Muscle of leg (tissue), 11 donors: ENCODE measurements around the gene RAB31. TPM values are rescaled to one million over a fixed set of nuclear protein-coding genes. Genes with fewer than 3 reads are reported as not detected.
A peak's percentile ranks its signal among the peaks of the same experiment; 100 is the strongest.

ENCODE experiments used
- DNase-seq: peaks from one replicate; pipeline ENCODE4 v3.0.0; 2013
- H3K27ac ChIP-seq: one replicate; pipeline ENCODE4 v1.5.1; 2013; ENCODE audit warnings: mild to moderate bottlenecking, low read length, control low read depth
- H3K27me3 ChIP-seq: one replicate; pipeline ENCODE4 v1.6.1; 2013; ENCODE audit warnings: low read length; ENCODE audit not compliant: control insufficient read depth, insufficient read depth
- H3K36me3 ChIP-seq: one replicate; pipeline ENCODE4 v1.6.1; 2013; ENCODE audit warnings: low read length; ENCODE audit not compliant: control insufficient read depth, insufficient read depth
- H3K4me1 ChIP-seq: one replicate; pipeline ENCODE4 v1.6.1; 2013; ENCODE audit warnings: low read length; ENCODE audit not compliant: control insufficient read depth, insufficient read depth
- H3K4me3 ChIP-seq: one replicate; pipeline ENCODE4 v1.5.1; 2013; ENCODE audit warnings: low read length, control low read depth
- H3K9me3 ChIP-seq: replicated peaks from 2 replicates; pipeline ENCODE4 v1.6.1; 2013; ENCODE audit warnings: low read depth, low read length; ENCODE audit not compliant: control insufficient read depth
- WGBS: methylation state at CpG from one replicate; pipeline ENCODE4 v1.1.5; 2013; ENCODE audit warnings: missing lambda C conversion rate; ENCODE audit not compliant: insufficient coverage; 5-methylcytosine and 5-hydroxymethylcytosine counted together
- polyA plus RNA-seq, 8 donors: library from polyadenylated mRNA; unstranded; fragments of 120-200 nt; gene quantifications; one replicate each; pipeline versions ENCODE4 v1.2.1 to v1.2.3, GENCODE V29; 2013; ENCODE audit warnings: inconsistent platforms in 1 of 8, low replicate concordance in 1 of 8; ENCODE audit not compliant: insufficient read length in 8 of 8, insufficient read depth in 1 of 8
- total RNA-seq: library from RNA; stranded (reverse); fragments of 120-200 nt; gene quantifications from one replicate; pipeline ENCODE4 v1.2.4, GENCODE V29; 2013

The RAB31 gene
- total and polyA plus RNA-seq, 9 donors = 19.6 to 40.8 (median 27.6) TPM

DNA sequence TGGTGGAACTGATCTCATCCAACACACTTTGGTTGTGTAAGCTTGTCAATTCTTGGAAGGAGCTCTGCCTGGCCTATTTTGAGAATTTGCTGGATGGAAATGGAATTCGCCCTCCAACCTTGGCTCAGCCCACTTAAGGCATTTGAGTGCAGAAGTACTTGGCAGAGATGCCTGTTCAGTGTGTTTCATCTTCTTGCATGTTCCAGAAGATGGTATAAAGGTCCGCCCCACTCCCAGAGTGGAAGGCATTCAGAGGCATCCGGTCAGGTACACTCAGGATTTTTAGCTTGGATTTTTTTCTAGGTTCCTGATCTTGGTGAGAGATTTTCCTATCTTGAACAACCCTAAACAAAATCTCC, 116.4 kb downstream of the RAB31 start:
- Histone ChIP-seq H3K4me1 (peaks cover 31% of the 10 kb centered on the region), H3K4me3 (no peak overlapping the region), H3K27ac (peak overlapping the region; percentile 86), H3K36me3 (no peaks in the 10 kb centered on the region), H3K9me3 (no peaks in the 10 kb centered on the region), H3K27me3 (no peaks in the 10 kb centered on the region)
- DNase-seq = peak; percentile 80
- WGBS = 100% methylated on average over 1 of the region's 3 CpGs

DNA sequence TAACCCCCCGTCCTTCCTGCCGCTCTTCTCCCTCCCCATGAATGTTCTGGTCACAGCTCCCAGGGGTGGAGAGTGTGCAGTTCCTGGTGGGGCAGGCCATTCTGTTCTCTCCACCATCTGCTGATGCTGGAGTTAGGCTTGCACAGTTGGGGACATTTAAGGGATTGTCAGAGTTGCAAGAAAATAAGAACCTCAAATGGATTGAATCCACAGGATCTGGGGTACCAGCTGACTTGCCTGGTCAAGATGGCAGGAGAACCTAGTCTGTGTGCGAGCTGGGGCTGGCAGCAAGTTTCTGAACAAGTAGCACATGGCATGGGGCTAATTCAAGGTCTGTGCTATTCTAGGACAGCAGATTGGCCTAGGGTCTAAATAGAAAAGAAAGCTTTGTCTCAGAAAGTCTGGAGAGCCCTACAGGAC, 116.9 kb downstream of the RAB31 start:
- Histone ChIP-seq H3K4me1 (peaks cover 31% of the 10 kb centered on the region), H3K27me3 (no peaks in the 10 kb centered on the region), H3K27ac (peak overlapping the region; percentile 86), H3K4me3 (no peak overlapping the region), H3K9me3 (no peaks in the 10 kb centered on the region), H3K36me3 (no peaks in the 10 kb centered on the region)
- WGBS = 85% methylated on average over 1 of the region's 3 CpGs
- DNase-seq = no peak

DNA sequence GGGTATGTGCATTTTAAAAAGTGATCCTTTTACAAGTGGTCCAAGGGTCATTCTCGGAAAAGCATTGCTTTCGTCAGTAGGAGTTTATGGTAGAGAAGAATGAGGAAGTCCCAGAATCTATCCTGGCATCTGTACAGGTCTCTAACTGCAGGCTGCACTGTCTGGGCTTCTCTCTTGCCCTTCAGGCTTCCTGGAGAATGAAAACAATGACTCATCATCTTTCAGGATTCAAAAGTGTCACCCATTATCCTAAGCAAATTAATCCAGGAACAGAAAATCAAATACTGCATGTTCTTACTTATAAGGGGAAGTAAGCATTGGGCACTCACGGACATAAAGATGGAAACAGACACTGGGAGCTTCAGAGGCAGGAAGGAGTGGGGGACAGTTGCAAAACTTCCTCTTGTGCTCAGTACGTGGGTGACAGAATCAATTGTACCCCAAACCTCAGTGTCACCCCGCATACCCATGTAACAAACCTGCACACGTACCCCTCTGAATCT, 117.5 kb downstream of the RAB31 start:
- Histone ChIP-seq H3K9me3 (no peaks in the 10 kb centered on the region), H3K27ac (peak overlapping the region; percentile 86), H3K27me3 (no peaks in the 10 kb centered on the region), H3K36me3 (no peaks in the 10 kb centered on the region), H3K4me1 (peaks cover 31% of the 10 kb centered on the region), H3K4me3 (no peak overlapping the region)
- WGBS = no CpG with 5 or more reads among the region's 6 CpGs
- DNase-seq = peak; percentile 81

DNA sequence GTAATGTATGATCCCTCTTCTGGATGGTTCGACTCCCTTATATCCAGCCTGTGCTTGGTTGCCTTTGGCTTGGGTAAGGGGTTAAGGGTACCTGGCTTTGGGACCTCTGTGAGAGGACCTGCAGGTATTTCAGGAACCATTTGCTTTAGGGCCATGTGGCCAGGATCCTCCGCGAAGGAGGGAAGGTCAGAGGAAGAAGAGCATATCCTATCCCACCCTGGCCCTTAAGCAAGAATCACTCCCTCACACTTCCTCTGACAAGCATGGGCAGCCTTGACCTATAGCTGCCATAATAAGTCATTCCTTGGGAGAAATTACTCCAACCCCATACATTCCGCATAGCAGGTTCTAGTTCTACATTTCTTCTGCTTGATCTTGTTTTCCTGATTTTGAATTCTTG, 118.6 kb downstream of the RAB31 start:
- Histone ChIP-seq H3K36me3 (peaks cover 2% of the 10 kb centered on the region), H3K4me1 (peaks cover 37% of the 10 kb centered on the region), H3K27me3 (no peaks in the 10 kb centered on the region), H3K4me3 (no peak overlapping the region), H3K9me3 (no peaks in the 10 kb centered on the region), H3K27ac (no peak overlapping the region)
- WGBS = 100% methylated on average over 1 of the region's 4 CpGs
- no peak for DNase-seq

DNA sequence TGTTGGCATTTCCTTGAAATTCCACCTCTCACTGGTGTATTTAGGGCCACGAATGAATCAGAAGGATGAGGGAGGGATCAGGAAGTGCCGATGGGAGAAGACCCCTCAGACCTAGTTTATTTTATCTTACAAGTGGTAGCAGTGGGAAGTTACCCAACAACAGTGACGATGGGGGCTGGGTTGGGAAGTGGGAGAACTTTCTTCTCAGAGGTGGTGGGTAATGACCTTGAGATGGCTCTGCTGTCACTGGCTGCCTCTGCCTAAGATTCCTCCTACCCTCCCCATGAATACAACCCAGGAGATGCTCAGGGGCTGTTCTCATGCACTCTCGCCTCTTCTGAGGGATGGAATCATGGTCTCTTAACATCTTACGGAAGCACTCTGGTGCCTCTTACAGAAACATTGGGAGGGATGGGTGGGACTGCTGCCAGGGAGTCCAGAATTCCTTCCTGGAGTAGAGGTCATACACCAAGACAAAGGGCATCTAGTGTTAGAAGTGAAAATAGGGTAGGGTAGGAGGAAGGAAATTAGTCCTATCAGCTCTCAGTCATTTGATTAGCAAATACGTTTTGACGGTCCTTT, 119.2 kb downstream of the RAB31 start:
- Histone ChIP-seq H3K4me1 (peaks cover 43% of the 10 kb centered on the region), H3K9me3 (no peaks in the 10 kb centered on the region), H3K4me3 (no peak overlapping the region), H3K27ac (no peak overlapping the region), H3K36me3 (peaks cover 2% of the 10 kb centered on the region), H3K27me3 (no peaks in the 10 kb centered on the region)
- WGBS = 69% methylated on average over 2 of the region's 7 CpGs
- no peak for DNase-seq

DNA sequence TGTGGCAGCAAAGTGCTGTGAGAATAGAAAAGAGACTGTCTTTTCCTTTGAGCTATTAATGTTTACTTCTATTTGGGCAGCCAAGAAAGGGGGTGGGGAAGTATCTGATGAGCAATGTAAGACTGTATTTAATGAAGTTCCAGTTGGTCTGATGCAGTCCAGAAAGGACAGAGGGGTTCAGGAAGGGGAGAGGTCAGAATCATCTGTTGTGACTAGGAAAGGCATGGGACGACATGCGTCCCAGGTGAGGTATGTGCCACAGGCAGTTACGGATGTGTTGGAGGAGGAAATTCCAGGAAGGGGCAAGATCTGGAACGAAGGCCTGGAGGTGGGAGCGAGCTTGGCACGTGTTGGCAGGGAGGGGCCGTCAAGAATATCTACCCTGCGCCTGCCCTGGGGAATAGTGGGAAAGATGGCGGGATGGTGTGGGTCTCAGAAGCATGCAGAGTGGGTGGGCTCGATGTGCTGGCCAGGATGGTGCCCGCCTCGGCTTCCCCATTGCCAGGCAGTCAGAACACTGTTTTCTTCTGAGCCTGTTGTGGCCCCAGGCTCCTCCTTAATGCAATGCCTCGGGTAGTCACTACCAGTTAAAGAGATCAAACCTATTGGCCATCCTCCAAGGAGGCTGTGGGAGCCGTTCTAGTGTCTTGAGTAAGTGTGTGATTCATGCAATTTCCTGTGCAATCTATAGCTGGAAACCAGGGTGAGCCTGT, 119.8 kb downstream of the RAB31 start:
- H3K4me1 ChIP-seq = peaks cover 43% of the 10 kb centered on the region
- H3K9me3 ChIP-seq = no peaks in the 10 kb centered on the region
- no peaks in the 10 kb centered on the region for H3K27me3 ChIP-seq
- peak; percentile 64 for DNase-seq
- H3K36me3 ChIP-seq = peaks cover 2% of the 10 kb centered on the region
- no peak overlapping the region for H3K4me3 ChIP-seq
- no peak overlapping the region for H3K27ac ChIP-seq
- 81% methylated on average over 9 of the region's 14 CpGs for WGBS

DNA sequence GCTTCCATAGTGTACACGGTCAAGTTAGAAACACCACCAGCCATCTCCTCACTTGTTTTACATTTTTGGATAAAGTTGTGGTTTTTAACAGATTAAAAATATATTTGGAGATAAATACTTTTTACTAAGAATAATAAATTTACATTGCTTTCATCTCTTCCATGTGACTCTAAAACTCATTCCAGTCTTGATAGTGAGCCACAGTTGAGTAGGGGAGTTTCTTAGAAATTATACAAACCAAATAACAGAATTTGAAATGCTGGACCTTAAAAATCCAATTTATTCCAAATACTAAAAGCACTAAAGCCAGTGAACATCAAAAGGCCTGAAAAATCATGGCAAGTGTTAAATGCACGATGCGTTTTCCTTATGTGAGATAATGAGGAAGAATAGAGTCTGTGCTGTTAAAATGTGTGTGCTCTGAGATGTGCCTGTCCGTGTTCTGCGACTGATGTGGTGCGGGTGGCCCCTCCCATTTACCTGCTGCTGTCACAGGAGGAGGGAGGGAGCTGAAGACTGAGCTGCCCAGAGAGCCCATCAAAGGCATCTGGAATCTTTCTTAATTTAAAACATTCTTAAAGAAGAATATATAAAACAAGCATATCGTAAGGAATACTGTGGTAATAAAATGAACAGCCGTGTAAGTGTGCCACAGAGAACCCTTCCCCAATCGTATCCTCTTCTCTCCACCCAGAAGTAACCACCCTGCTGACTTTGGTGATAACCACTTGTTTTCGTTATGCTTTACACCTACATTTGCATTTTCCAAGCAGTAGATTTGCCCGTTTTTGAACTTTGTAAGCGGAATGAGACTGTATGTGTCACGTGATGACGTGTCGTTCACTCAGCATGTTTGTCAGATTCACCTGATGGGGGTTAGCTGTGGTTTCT, 120.7 kb downstream of the RAB31 start:
- 56% methylated on average over 6 of the region's 15 CpGs for WGBS
- no peak overlapping the region for H3K4me3 ChIP-seq
- H3K27me3 ChIP-seq = no peaks in the 10 kb centered on the region
- peaks cover 2% of the 10 kb centered on the region for H3K36me3 ChIP-seq
- H3K27ac ChIP-seq = no peak overlapping the region
- H3K9me3 ChIP-seq = no peaks in the 10 kb centered on the region
- DNase-seq = no peak
- peaks cover 39% of the 10 kb centered on the region for H3K4me1 ChIP-seq

DNA sequence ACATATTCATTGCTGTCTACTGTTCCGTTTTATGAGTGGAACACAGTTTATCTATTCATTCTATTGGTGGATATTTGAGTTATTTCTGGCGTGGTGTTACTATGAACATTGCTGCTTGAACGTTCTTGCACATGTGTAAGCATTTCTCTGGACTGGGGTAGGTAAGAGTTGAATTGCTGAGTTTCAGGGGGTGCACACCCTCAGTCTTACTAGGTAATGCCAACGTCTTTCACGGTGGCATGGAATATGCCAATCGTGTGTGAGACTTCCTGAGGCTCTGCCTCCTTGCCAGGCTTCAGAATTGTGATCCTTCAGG, 121.3 kb downstream of the RAB31 start:
- H3K27me3 ChIP-seq = no peaks in the 10 kb centered on the region
- no peak overlapping the region for H3K4me3 ChIP-seq
- 90% methylated on average over 3 of the region's 6 CpGs for WGBS
- H3K4me1 ChIP-seq = peaks cover 36% of the 10 kb centered on the region
- no peaks in the 10 kb centered on the region for H3K9me3 ChIP-seq
- H3K36me3 ChIP-seq = peaks cover 2% of the 10 kb centered on the region
- no peak overlapping the region for H3K27ac ChIP-seq
- no peak for DNase-seq

DNA sequence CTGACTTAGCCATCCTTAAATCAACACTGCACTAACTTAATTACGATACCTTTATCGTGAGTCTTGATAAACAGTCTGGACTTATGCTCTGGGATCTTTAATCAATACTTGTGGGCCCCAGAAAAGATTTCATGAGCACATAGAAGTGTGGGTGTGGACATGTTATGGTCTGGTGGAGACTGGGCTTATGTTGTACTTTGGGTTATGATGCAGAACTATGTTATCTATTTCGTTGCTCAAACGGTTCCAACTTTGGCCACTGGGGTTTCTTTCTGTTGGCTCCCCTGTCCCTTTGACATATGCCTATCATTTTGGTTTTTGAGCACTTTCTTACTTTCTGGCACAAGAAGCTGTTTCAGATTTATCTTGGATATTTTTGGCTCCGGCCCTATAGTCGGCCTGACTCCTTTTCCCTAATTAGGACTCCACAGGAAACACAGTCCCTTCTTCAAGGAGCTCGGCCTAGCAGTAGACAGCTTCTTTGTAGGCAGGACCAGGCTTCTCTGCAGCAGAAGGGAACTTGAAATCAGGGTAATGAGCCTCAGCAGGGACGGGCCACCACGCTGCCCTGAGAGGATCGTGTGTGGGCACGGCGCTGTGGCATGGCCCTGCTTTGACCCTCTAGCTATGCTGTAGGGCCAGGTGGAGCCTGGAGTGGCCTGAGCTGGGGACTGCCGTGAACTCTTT, 123.1 kb downstream of the RAB31 start:
- peaks cover 2% of the 10 kb centered on the region for H3K36me3 ChIP-seq
- H3K27me3 ChIP-seq = no peaks in the 10 kb centered on the region
- no peaks in the 10 kb centered on the region for H3K9me3 ChIP-seq
- no peak for DNase-seq
- WGBS = 75% methylated on average over 9 of the region's 13 CpGs
- H3K27ac ChIP-seq = peak overlapping the region; percentile 14
- peaks cover 35% of the 10 kb centered on the region for H3K4me1 ChIP-seq
- H3K4me3 ChIP-seq = no peak overlapping the region
